Cardiac fibroblast (primary cell): Measurements from ENCODE around the gene NHLH1.

Source experiments
- DNase-seq, 2 donors: peaks; one replicate each; pipeline versions ENCODE4 v3.0.0 to v3.0.0-alpha.2; 2010; ENCODE audit warnings: low read depth in 2 of 2
- H3K4me3 ChIP-seq, 2 donors: replicated peaks in 1 of 2; 1 replicate in 1 of 2; 2 replicates in 1 of 2; pipeline ENCODE4 v1.5.1; 2011; ENCODE audit warnings: low read depth in 2 of 2, low read length in 2 of 2, mild to moderate bottlenecking in 2 of 2, moderate library complexity in 1 of 2
- TF ChIP-seq, protein P1 (sequence below): IDR thresholded peaks from one replicate; pipeline ENCODE4 v1.5.1; 2011; ENCODE audit warnings: low read depth, mild to moderate bottlenecking, low read length, inconsistent platforms

Gene NHLH1

DNA sequence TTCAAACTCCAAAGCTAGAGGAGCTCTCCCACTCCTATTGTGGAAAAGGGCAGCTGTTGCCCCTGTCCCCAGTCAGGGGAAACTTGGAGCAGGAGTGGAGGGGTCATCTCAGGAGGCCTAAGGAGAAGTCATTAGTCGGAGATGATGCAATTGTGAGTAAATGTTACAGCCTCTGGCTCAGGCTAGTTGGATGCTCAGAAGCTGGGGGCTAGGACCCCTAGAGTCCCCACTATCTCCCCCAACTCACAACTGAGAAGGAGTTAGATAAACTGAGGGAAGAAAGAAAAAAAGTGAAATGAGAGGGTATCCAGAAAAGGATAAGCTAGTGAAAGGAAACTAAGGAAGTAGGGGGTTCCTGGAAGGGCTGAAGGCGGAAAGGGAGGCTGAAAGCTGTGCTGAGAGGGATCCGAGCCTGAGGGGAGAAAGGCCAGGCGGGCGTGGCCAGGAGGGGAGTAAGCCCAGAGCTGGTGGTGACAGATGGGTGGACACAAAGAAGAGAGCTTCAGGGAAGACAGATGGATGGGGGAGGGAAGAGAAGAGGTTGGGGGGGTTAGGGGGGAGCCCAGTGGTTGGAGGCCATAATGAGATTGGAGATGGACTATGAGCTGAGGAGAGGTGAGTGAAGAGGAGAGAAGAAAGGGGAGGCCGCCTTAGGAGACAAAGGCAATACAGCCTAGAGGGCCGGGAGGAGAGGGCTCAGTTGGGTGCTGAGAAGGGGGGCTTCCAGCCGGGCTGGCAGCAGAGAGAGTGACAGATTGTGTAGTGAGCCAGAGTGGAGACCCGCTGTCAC lies 4.5 kb upstream of the NHLH1 start:
- TF ChIP-seq, protein P1, sequence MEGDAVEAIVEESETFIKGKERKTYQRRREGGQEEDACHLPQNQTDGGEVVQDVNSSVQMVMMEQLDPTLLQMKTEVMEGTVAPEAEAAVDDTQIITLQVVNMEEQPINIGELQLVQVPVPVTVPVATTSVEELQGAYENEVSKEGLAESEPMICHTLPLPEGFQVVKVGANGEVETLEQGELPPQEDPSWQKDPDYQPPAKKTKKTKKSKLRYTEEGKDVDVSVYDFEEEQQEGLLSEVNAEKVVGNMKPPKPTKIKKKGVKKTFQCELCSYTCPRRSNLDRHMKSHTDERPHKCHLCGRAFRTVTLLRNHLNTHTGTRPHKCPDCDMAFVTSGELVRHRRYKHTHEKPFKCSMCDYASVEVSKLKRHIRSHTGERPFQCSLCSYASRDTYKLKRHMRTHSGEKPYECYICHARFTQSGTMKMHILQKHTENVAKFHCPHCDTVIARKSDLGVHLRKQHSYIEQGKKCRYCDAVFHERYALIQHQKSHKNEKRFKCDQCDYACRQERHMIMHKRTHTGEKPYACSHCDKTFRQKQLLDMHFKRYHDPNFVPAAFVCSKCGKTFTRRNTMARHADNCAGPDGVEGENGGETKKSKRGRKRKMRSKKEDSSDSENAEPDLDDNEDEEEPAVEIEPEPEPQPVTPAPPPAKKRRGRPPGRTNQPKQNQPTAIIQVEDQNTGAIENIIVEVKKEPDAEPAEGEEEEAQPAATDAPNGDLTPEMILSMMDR = no peak
- H3K4me3 ChIP-seq = no peak overlapping the region
- no peak for DNase-seq

DNA sequence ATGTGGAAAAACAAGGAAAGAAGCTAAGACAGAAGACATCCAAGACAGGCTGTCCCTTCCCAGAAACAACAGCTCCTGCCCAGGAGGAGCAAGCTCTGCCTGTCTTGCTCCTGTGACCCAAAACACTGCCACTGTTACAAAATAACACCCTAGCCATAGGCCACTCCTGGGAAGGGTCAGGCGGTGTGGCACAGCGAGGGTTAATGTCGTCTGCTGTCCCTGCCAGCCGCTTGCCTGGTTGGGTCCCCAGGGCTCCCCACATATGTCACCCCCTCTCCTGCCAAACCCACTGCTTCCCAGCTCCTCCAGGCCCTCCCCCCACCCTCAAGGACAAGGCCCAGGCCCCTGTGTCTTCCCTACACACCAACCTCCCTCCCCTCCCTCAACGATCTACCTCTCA lies 3.9 kb upstream of the NHLH1 start:
- TF ChIP-seq, protein P1 = no peak
- H3K4me3 ChIP-seq = no peak overlapping the region
- DNase-seq = no peak

- H3K4me3 ChIP-seq = no peak overlapping the region
- DNase-seq = no peak
- TF ChIP-seq, protein P1 = no peak
Measured at GRCh38 chr1:160363951-160364735, 2.7 kb upstream of the NHLH1 start.

DNA sequence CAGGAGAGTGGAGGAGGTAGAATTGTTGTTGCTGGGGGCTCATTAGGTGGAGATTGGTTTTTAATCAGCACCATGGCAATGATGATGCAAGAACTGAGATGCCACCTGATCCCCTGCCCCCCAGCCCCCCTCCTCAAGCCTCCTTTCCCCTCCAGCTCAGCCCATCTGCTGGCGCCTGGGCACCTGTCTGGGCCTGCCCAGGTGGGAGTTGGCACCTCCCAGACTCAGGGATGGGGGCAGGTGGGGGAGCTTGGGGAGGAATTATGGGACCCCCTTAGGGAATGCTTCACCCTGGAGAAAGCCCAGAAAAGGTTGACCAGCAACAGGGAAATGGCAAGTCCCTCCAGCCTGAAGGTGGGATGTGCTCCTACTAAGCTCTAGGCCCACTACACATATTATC lies 1.5 kb upstream of the NHLH1 start:
- TF ChIP-seq, protein P1 = no peak
- no peak overlapping the region for H3K4me3 ChIP-seq
- no peak for DNase-seq

GRCh38 chr1:160367516-160367900 lies 637 bp downstream of the NHLH1 start:
- DNase-seq = no peak
- no peak overlapping the region for H3K4me3 ChIP-seq
- TF ChIP-seq, protein P1 = no peak

GRCh38 chr1:160367934-160368923 lies 1.4 kb downstream of the NHLH1 start:
- DNase-seq = no peak
- TF ChIP-seq, protein P1 = no peak
- H3K4me3 ChIP-seq = no peak overlapping the region
